Gastroesophageal sphincter (tissue), 3 donors: ENCODE measurements around the gene SMAD4.

Experiments
- EP300 ChIP-seq: sonication (generic); formaldehyde crosslinking; IDR thresholded peaks from one replicate; pipeline ENCODE4 v1.6.1; 2017; ENCODE audit warnings: antibody characterized with exemption, mild to moderate bottlenecking
- POLR2A ChIP-seq, 2 donors: fragments of 450-650 bp; IDR thresholded peaks; one replicate each; pipeline ENCODE4 v1.6.1; 2017; ENCODE audit warnings: antibody characterized with exemption in 2 of 2, mild to moderate bottlenecking in 2 of 2, moderate library complexity in 1 of 2
- POLR2AphosphoS5 ChIP-seq: sonication (generic); formaldehyde crosslinking; IDR thresholded peaks from one replicate; pipeline ENCODE4 v1.6.1; 2017; ENCODE audit warnings: antibody characterized with exemption
- TF ChIP-seq, protein P1 (sequence below), 4 experiments: fragments of 200-600 bp in 2 of 4; fragments of 450-650 bp in 2 of 4; sonication (generic) in 1 of 4; IDR thresholded peaks; one replicate each; pipeline ENCODE4 v1.5.1; 2017 to 2019; ENCODE audit warnings: antibody characterized with exemption in 4 of 4, mild to moderate bottlenecking in 2 of 4, moderate library complexity in 2 of 4

DNA sequence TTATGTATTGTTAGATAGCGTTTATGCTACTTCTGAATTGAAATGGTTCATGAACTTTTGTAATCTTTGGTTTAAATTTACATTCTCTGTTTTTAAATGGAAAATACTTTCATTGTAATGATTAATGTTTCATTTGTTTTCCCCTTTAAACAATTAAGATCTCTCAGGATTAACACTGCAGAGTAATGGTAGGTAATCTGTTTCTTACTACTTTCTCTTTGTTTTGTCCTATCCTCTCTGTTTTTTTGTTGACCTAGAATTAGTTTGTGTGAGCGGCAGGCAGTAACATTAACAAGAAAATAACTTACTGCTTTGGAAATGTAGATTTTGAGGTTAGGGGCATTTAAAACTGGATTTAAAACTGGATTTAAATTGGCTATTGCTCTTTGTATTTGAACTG is 19.1 kb downstream of the SMAD4 start:
- TF ChIP-seq POLR2AphosphoS5 (no peak), POLR2A (IDR thresholded peaks at IDR 0.05) (no peak), EP300 (no peak)
- TF ChIP-seq, protein P1, sequence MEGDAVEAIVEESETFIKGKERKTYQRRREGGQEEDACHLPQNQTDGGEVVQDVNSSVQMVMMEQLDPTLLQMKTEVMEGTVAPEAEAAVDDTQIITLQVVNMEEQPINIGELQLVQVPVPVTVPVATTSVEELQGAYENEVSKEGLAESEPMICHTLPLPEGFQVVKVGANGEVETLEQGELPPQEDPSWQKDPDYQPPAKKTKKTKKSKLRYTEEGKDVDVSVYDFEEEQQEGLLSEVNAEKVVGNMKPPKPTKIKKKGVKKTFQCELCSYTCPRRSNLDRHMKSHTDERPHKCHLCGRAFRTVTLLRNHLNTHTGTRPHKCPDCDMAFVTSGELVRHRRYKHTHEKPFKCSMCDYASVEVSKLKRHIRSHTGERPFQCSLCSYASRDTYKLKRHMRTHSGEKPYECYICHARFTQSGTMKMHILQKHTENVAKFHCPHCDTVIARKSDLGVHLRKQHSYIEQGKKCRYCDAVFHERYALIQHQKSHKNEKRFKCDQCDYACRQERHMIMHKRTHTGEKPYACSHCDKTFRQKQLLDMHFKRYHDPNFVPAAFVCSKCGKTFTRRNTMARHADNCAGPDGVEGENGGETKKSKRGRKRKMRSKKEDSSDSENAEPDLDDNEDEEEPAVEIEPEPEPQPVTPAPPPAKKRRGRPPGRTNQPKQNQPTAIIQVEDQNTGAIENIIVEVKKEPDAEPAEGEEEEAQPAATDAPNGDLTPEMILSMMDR (IDR thresholded peaks at IDR 0.05): no peak
